GM21529 (cell line): ENCODE data around the gene SCD.
"Not testable (repeated sequence)": the region's sequence is repeated elsewhere in the genome, so short reads cannot be mapped to it uniquely, and the experiment has no call there.

Source experiments
- ATAC-seq: cut with Tn5 transposase; IDR thresholded peaks from one replicate; pipeline ENCODE4 v1.9.1; 2021; ENCODE audit not compliant: unreplicated experiment

SCD gene

DNA sequence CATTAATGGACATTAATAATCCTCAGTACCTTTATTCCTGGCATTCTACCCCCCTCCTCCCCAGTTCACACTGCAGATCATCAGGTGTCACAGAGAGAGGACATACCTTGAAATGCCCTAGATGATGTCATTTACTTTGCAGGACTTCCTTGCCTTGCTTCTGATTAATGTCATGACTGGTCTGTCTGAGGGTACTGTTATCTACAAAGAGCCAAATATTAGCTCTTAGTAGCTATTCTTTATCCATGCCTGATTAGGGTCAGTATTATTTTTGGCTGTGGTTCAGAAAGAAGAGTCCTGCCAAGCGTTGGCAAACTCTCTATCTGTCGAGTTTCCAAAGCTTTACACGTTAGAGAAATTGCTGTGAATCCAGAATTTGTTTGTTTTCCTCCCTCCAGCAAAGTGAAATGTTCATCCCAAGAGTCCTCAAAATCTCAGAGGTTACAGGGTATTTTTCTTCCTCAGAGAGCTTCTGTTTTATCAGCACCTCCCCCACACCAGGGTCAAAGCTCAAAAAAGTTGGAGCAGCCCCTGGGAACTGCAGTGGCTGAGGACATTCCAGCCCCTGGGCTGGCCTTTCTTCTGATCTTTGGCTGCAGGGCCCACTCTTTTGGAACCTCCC is 12.6 kb downstream of the SCD start:
- no peak for ATAC-seq

DNA sequence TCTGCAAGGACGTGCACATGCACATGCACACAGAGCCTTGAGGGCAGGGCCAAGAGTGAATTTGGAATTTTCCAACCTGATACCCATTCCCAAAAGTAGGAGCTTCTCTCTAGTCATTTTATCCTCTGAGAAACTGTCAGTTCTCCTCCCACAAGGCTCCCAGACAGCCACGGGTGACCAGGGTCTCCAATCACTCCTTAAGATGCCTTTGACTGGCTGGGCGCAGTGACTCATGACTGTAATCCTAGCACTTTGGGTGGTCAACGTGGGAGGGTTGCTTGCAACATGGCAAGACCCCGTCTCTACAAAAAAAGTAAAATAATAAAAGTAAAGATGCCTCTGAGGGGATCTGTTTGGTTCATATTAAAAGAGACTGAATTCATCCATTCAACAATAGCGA is 13.2 kb downstream of the SCD start:
- ATAC-seq: no peak

DNA sequence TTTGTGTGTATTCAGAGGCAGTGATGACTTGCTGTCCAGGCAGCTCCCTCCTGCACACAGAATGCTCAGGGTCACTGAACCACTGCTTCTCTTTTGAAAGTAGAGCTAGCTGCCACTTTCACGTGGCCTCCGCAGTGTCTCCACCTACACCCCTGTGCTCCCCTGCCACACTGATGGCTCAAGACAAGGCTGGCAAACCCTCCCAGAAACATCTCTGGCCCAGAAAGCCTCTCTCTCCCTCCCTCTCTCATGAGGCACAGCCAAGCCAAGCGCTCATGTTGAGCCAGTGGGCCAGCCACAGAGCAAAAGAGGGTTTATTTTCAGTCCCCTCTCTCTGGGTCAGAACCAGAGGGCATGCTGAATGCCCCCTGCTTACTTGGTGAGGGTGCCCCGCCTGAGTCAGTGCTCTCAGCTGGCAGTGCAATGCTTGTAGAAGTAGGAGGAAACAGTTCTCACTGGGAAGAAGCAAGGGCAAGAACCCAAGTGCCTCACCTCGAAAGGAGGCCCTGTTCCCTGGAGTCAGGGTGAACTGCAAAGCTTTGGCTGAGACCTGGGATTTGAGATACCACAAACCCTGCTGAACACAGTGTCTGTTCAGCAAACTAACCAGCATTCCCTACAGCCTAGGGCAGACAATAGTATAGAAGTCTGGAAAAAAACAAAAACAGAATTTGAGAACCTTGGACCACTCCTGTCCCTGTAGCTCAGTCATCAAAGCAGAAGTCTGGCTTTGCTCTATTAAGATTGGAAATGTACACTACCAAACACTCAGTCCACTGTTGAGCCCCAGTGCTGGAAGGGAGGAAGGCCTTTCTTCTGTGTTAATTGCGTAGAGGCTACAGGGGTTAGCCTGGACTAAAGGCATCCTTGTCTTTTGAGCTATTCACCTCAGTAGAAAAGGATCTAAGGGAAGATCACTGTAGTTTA is 15.8 kb downstream of the SCD start:
- no peak for ATAC-seq

DNA sequence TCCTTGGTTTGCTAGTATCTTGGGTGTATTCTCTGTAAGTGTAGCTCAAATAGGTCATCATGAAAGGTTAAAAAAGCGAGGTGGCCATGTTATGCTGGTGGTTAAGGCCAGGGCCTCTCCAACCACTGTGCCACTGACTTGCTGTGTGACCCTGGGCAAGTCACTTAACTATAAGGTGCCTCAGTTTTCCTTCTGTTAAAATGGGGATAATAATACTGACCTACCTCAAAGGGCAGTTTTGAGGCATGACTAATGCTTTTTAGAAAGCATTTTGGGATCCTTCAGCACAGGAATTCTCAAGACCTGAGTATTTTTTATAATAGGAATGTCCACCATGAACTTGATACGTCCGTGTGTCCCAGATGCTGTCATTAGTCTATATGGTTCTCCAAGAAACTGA is 17.1 kb downstream of the SCD start:
- no peak for ATAC-seq

DNA sequence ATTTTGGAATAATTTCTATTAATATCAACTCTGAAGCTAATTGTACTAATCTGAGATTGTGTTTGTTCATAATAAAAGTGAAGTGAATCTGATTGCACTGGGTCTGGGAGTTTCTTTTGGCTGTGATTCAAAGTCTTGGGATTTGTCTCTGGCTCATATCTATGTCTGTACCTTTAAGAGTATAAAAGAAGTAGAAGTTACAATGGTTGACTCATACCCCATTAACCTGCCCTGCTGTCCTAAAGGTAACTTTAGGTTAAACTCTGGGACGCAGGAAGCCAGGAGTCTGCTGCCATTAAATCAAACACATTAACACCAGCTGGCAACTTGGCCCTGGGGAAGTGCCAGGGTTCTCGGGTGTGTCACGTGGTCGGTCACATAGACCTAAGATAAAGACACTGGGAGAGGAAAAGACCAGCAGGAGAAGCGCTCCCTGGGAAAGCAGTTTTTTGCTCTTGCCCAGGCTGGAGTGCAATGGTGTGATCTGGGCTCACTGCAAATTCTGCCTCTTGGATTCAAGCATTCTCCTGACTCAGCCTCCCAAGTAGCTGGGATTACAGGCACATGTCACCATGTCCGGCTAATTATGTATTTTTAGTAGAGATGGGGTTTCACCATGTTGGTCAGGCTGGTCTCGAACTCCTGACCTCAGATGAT is 17.8 kb downstream of the SCD start:
- no peak for ATAC-seq

DNA sequence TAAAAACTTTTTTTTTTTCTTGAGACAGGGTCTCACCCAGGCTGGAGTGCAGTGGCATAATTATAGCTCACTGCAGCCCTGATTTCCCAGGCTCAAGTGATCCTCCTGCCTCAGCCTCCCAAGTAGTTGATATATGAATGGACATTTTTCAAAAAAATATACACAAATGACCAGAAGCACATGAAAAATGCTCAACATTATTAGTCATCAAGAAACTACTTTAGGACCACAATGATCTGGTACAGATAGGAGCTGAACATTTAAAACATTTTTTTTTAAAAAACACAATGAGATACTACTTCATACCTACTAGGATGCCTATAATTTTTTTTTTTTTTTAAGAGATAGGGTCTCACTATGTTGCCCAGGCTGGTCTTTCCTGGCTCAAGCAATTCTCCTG is 21.7 kb downstream of the SCD start:
- no peak for ATAC-seq

DNA sequence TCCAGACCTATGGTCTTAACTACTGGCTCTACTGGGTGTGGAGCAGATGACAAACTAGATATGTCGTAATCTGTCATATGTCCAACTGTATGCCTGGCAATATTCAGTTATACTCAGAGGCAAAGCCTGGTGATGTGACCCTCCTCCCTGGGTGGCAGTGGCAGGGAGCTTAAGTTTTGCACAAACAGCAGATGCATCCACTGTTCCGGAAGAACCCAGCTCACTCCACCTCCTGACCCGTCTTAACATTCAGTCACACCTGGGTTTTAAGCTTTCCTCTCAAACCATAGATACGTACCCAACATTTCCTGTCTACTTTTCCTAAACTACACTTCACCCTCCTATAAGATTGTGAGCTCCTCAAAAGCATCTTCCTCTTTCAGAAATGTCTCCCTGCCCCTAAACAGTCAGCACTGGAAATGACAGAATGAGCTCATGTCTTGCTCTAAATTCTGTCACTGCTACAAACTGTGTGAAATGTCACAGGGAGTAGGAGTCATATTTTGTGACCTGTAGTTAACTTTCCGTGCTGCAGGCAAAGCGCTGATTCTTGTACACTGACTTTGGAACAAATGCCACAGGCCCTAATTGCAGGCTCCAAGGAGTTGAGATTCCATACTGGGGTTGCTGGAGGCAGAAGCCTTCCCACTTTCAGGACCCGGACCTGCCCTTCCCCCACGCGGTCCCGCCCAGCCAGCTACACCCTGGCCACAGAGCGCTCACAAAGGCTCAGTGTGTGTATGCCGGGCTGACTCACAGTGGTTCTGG is 23.9 kb downstream of the SCD start:
- ATAC-seq: no peak

DNA sequence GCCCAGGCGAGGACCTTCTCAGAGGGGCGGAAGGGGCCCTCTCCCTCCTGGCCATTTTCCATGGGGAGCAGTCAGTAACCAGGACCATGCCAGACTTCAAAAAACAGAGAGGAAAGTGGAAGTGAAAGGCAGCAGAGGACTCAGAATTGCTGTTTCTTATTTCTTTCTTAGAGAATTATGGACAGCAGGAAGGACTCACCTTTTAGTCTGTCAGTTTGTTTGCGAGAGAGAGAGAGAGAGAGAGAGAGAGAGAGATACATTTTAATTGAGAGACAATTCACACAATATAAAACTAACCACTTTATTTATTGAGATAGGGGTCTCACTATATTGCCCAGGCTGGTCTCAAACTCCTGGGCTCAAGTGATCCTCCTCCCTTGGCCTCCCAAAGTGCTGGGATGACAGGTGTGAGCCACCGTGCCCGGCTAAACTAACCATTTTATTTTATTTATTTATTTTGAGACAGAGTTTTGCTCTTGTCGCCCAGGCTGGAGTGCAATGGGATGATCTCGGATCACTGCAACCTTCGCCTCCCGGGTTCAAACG is 24.5 kb downstream of the SCD start:
- ATAC-seq: no peak

DNA sequence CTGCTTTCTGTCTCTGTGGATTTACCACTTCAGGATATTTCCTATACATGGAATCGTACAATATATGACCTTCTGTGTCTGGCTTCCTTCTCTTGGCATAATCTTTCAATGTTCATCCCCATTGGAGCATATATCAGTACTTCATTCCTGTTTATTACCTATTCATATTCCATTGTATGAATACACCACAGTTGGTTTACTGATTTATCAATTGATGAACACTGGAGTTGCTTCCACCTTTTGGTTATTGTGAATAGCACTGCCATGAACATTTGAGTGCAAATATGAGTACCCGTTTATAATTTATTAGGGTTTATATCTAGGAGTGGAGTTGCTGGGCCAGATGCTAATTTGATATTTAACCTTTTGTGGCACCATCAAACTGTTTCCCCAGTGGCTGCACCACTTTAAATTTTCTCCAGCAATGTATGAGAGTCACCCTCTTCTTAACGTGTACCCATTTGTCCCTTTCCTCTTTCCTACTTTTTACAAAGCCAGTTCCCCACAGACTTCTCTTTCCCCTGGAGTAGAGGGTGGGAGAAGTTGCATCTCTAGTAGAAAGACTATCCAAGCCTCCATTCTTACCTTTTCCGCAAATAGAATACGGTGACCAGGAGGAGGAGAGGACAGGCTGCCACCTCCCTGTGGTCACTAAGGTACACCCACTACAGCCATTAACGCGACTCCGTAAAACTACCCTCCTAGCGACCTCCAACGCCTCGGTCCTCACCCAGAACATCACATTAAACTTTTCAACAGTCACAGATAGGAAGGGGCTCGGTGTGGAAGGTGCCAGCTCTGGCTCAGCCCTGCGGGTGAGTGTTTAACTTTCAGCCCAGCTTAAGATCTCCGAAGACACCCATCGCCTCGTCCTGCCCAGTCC is 25.6 kb downstream of the SCD start:
- no peak for ATAC-seq

DNA sequence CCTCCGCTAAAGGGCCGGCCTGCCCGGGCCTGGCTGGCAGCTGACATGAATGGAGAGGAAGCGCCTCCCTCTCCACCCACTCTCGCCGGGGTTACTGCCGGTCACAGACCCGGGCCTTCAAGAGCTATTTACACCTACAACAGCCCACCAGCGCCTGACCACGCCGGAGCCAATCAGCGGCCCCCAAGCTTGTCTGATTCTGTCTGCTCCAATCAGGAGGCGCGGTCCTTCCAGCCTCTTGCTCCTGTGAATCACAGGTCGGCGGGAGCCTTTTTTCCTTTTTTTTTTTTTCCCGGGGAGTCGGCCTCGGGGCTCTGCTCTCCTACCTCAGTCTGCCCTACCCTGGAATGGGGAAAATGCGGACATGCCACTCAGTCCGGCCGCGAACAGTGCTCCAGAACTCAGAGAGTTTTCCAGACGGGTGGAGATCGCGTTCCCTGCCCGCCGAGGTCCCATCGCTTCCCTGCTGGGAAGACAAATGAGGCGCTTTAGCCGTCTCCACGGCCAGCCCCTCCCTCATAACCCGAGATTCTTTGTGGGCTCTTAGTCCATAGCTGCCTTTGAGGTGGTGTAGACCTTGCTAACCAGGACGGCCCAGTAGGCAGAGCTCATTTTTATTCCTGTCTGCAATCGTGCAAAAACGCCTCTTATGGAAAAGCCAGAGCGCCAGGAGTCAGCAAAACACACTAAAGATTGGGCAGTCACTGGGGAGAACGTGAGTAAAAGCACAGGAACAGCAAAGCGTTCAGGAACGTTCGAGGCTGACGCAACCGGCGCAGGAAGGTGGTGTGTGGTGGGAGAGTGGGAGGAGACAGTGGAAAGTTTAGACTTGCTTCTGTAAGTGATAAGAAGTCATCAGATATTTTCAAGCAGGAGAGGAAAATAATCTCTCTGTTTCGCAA is 26.5 kb downstream of the SCD start:
- peak; percentile 92 for ATAC-seq

DNA sequence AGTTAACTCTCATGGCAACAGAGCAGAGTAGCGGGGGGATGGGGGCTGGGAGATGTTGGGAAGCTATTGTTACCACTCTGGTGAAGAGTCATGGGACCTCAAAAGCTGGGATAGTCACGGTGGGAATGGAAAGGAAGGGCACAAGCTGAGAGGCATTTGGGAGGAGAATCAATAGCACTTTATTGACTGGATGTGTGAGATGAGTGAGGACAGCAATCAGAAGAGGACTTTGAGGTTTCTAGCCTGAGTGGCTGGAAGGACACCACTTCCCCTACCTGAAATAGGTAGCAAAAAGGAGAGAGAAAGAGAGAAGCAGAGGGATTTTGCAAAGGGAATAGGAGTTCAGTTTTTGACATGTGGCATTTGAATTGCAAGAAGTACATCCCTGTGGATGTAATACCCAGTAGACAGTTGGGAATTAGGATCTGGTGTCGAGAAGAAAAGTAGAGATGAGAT is 27.2 kb downstream of the SCD start:
- ATAC-seq: no peak

DNA sequence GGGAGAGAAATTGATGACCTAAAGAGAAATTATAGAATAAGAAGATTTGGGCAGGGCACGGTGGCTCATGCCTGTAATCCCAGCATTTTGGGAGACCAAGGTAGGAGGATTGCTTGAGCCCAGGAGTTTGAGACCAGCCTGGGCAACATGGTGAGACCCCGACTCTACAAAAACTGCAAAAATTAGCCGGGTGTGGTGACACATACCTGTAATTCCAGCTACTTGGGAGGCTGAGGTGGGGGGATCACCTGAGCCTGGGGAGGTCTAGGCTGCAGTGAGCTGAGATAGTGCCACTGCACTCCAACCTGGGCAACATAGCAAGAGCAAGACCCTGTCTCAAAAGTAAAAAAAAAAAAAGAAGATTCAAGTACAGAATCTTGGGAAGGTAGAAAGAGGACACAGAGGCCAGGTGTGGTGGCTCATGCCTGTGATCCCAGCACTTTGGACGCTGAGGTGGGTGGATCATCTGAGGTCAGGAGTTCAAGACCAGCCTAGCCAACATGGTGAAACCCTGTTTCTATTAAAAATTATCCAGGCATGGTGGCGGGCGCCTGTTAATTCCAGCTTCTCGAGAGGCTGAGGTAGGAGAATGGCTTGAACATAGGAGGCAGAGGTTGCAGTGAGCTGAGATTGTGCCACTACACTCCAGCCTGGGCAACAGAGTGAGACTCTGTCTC is 27.8 kb downstream of the SCD start:
- ATAC-seq: not testable (repeated sequence)

DNA sequence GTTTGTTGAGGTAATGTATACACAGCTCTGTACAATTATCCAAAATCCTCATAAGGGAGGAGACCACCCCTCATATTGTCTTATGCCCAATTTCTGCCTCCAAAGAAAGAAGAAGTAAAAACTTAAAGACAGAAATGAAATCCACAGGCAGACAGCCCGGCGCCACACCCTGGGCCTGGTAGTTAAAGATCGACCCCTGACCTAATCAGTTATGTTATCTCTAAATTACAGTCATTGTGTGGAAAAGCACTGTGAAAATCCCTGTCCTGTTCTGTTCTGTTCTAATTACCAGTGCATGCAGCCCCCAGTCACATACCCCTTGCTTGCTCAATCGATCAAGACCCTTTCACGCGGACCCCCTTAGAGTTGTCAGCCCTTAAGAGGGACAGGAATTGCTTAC is 29.6 kb downstream of the SCD start:
- not testable (repeated sequence) for ATAC-seq

DNA sequence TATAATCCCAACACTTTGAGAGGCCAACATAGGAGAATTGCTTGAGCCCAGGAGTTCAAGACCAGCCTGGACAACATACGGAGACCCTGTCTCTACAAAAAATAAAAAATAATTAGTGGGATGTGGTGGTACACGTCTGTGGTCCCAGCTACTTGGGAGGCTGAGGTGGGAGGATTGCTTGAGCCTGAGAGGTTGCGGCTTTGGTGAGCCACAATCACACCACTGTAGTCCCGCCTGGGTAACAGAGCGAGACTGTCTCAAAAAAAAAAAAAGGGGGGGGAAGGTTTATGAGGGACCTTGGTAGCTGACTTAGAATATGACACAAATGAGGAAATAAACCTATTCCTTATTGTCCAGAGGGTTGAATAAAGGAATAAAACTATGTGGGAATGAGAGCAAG is 30.8 kb downstream of the SCD start:
- ATAC-seq: no peak

DNA sequence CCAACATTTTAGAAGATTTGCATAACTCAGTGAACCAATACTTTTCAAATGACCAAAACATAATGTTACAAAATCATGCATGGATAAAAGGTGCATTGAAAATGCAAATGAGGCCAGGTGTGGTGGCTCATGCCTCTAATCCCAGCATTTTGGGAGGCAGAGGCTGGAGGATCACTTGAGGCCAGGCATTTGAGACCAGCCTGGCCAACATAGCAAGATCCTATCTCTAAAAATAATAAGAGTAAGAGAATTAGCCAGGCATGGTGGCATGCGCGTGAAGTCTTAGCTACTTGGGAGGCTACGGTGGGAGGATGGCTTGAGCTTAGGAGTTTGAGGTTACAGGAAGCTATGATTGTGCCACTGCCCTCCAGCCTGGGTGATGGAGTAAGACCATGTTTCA is 33.4 kb downstream of the SCD start:
- ATAC-seq: no peak

DNA sequence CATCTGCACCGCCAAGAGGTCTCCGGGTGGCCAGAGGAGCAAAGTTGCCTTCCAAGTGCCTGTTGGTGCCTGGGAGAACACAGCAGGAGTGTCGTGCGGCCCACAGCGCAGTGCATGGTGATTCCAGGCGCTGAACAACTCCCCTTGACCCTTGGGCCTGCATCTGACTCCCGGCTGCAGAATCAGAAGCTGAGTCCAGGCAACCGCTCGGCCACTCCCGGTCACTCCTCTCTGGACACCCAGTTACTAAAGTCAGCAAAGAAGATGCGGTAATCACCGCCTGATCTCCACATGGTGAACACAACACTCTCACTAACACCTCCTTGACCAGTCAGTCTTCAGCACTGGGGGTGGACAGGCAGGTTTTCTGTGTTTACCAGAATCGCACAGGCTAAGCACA is 35.5 kb downstream of the SCD start:
- ATAC-seq: no peak

DNA sequence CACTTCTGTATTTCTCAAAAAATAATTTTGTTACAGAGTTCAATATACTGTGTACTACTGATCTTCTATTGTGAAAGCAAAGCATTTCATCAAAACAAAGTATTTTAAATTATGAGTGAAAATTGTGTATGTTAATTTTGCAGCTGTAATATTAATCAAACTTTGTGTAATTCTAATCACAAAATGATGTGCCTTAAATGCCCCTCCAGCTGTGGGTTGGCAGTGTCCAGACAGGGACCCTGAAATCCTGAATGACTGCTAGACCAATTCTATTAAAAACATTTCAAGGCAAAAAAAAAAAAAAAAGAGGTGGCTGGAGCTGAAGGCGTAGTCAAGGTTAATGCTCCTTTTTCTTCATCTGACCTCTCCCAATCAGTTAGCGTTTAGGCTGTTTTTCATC is 36.2 kb downstream of the SCD start:
- no peak for ATAC-seq
